Neural progenitor cell (in vitro differentiated cells): Measurements from ENCODE around the gene RBM10.

Experiments
- CTCF ChIP-seq: fragments of 200-600 bp; sonication (generic); IDR thresholded peaks from 2 replicates; pipeline ENCODE4 v1.5.1; 2017; ENCODE audit warnings: antibody characterized with exemption, mild to moderate bottlenecking
- EZH2 ChIP-seq: fragments of 200-600 bp; sonication (generic); IDR thresholded peaks from 2 replicates; pipeline ENCODE4 v1.6.1; 2017; ENCODE audit warnings: antibody characterized with exemption, mild to moderate bottlenecking, moderate library complexity
- EZH2phosphoT487 ChIP-seq: fragments of 200-600 bp; sonication (generic); IDR thresholded peaks from 2 replicates; pipeline ENCODE4 v1.6.1; 2017; ENCODE audit warnings: antibody characterized with exemption

GRCh38 chrX:47224266-47224895 is 79.4 kb downstream of the RBM10 start:
- no peak for TF ChIP-seq CTCF
- TF ChIP-seq EZH2 = no peak
- TF ChIP-seq EZH2phosphoT487 = no peak
